AG08396 (cell line): ENCODE results near the gene NFKBIE.
"Not testable (repeated sequence)": the region's sequence is repeated elsewhere in the genome, so short reads cannot be mapped to it uniquely, and the experiment has no call there.

Experiments
- DNase-seq: peaks from one replicate; pipeline ENCODE4 v3.0.0; 2012; ENCODE audit warnings: low spot score, mixed read lengths

Gene NFKBIE

DNA sequence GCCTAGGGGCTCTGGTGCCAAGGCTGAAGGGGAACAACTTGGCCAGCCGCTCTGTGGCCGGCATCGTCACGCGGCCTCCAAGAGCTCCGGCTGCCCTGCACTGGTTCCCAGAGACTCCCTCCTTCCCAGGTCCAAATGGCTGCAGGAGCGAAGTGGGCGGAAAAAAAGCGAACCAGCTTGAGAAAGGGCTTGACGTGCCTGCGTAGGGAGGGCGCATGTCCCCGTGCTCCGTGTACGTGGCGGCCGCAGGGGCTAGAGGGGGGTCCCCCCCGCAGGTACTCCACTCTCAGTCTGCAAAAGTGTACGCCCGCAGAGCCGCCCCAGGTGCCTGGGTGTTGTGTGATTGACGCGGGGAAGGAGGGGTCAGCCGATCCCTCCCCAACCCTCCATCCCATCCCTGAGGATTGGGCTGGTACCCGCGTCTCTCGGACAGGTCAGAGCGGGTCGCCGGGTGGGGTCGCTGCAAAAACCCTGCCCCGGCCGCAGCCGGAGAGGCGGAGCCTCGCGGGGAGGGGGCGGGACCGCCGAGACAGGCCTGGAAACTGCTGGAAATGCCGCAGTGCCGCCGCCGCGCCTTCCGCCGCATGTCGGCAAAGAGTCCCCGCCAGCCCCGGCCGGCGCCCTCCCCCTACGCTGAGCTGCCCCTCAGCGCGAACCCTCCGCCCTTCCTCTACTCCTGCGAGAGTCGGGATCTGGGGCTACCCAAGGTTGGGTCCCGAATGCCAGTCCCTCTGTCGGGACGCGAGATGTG lies 19.3 kb downstream of the NFKBIE start:
- peak; percentile 86 for DNase-seq

DNA sequence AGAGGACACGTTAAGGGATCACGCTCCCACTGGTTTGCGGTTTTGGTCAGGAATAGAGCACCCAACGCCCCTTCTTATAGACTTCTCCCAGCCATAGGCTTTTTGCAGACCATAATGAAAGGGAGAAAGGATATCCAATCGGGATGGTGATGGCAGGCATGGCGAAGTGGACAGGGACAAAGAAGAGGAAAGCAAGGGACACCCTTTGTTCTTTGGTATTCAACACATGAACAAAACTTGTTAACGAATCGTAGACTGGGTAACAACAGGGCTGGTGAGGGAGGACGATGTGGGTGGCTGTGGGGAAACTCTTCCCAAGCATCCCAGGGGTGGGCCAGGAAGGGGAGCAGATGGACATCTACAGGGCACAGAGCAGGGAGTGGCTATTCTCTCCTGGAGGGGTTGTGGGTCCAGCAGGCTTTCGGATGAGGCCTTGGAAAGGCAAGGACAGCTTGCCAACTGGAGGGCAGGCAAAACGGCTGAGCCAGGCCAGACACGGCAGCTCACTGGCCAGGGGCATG lies 19.9 kb downstream of the NFKBIE start:
- DNase-seq, result no peak

DNA sequence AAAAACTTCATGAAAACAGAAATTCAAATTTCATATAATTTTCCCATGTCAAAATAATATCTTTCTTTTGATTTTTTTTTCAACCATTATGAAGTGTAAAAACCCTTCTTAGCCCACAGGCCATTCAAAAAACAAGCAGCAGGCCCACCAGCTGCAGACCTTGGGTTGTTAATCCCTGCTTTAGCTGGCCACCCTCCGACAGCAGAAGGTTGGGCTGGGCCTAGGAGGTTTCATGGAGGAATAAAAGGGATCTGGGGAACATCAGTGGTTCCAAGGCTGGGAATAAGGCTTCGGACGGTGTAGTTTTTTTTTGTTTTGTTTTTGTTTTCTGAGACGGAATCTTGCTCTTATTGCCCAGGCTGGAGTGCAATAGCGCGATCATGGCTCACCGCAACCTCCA lies 22.0 kb downstream of the NFKBIE start:
- no peak for DNase-seq

DNA sequence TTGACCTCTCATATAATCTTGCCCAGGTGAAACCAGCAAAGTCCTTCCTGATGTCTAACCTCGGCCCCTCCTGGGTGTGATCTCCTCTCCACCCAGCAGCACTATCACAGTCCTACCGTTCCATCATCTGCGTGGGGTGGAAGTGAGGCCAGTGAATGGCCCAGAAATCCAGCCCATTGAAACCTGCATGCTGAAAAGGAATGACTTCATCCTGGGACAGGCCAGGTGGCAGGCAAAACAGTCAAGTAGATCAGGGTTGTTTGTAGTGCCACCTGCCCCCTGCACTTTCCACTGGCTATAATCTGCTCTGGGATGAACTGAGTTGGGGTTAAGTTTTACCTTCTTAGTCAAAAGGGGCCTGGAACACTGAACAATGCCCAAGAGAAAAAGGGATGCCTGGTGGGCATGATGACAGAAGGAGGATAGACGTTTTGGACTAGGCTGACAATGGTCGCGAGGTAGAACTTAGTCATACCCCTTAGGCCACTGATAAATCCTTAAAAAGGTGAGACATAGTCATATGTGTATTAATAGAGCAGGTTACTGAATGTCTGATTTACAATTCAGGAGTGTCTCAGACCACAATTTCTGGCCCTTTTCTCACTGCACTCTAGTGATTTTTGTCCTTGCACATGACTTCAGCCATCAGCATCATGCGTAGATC lies 26.5 kb downstream of the NFKBIE start:
- no peak for DNase-seq

DNA sequence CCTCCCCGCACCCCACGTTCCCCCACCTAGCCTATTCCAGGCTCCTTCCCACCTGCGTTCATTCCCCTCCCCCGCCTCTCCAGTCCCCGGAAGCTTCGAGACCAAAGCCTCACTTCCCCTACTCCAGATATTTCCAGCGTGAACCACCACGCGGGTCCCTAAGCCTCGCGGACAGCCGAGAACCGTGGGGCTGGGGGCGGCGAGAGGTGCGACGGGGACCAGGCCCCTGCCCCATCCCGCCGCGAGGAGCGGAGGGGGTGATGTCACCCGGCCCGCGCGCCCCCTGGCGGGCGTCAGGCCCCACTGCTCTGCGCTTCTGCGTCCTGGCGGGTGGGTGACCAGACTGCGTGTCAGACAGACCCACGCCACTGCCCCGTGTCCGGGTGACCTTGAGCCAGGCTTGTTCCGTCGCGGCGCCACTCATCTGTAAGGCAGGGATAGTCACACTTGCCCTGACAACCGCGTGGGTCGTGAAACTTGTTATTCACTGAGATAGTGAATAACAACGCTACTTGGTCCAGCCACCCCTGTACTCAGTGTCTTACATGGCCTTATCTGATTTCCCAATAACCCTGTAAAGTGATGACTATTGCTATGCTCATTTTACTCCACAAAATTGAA lies 27.4 kb downstream of the NFKBIE start:
- DNase-seq, result peak; percentile 88

DNA sequence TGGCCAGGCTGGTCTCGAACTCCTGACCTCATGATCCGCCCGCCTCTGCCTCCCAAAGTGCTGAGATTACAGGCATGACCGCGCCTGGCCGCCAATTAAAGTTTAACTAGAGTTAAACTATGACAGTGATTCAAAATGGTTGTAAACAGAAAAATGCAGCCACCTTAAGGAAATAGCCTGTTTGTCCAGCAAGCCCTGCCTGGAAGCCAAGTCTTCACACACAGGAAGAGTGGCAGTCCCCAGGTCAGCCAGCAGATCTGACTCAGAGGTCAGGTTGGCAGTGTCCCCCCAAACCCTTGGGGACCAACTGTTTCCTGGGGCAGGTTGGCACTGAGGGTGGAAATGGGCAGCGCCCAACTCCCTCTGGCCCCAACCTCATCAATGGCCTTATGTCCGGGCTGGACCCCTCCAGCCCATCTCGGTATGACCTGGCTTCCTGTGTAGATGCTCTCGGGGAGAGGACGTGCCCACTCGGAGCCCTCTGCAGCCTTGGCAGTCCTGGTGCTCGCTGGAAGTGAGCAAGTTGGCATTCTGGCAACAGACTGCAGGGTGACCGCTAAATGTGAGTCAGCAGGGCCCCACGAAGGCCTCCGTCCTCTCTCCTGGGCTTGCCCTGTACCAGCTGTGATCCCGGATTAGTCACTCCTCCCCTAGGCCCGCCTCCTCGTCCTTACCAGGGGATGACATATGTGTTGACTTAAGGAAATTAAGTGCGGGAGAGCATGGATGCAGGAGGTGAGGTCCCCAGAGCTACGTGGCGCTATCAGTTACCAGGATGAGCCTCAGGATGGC lies 28.1 kb downstream of the NFKBIE start:
- DNase-seq, result peak; percentile 96

DNA sequence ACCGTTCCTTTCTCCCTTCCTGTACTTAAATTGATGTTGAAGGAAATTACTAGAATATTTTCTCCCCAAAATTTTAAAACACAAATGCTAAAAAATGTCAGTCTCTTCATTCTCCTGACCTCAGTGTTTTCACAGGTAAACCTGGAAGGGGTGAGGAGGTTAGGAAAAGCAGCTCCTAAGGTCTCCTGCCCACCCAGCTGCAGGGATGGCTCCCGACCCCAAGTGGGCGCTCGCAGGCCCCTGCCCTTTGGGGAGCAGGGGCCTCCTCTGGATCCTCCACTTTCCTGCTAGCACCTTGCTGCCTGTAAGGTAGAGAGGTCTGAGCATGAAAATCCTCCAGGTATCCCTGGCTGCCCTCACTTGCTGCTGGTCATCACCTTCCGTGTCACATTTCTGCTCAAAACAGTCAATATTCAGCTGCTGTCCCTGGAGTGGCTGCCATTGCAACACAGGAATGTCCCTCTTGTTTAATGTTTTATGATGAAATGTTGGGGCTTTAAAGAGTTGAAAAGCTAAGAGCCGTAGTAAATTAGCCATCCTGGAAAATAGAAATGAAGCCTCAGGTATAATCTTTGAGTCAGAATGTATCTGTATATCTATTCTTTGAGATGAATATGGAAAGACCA lies 29.3 kb downstream of the NFKBIE start:
- DNase-seq, result no peak

DNA sequence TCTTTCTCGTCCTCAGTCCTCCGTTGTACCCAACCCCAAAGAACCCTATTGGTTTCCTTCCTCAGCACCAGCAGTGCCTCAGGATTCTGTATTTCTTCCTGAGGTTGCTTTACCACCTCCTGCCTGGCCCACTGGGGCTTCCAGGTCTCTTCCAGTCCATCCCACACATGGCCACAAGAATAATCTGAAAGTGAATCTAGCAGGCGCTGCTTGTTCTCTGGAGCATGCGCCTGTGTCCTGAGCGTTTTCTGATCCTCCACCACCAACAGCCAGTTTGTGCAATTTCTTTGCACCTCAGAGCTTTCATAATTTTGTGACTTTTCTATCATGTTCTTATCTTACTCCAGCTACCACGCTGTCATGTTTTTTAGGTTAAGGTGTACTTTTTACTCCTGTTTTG lies 30.1 kb downstream of the NFKBIE start:
- DNase-seq, result no peak

DNA sequence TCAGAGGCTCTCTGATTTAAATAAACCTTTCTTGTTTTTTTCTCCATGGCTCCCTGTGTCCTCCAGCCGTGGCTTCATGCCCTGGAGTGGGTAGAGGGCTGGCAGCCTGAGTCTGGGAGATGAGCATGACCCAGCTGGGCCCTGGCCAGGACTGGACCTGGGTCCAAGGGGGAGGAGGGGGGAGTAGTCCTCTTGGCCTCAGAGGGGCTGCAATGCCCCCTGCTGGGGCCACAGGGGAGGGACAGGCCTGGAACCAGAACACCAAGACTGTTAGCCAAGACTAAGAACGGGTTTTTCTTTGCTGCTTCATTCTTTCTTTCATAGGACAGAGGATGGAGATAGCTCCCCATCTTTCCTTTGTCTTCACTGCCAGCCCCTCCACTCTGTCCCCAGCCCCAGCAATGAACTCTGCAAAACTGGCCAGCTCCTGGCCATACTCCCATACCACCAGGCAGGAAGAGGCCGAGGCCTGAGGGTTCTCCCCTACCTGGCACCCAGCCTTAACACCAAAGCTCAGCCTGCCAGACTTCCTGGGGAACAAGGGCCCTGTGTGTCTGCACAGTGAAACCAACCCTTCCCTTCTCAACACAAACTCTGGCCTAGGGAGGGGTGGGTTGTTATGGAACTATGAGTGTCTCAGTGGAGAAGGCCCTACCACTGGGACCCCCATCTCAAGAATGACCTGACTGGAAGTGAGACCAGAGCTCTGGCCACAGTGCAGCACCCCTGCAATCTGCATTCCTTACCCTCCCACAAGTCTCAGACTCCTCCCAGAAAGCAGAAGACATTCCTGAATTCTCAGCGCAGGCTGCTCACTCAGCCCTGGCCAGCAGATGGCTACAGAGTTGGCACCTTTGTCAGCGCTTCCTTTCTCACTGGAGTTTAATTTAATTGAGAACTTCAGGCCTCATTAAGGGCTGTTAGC lies 31.0 kb downstream of the NFKBIE start:
- DNase-seq, result peak; percentile 85

DNA sequence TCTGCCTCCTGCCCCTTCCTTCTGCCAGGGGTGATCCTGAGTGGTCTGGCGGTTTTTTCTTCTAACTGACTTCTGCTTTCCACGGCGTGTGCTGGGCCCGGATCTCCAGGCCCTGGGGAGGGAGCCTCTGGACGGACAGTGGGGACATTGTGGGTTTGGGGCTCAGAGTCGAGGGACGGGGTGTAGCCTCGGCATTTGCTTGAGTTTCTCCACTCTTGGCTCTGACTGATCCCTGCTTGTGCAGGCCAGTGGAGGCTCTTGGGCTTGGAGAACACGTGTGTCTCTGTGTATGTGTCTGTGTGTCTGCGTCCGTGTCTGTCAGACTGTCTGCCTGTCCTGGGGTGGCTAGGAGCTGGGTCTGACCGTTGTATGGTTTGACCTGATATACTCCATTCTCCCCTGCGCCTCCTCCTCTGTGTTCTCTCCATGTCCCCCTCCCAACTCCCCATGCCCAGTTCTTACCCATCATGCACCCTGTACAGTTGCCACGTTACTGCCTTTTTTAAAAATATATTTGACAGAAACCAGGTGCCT lies 31.7 kb downstream of the NFKBIE start:
- no peak for DNase-seq

DNA sequence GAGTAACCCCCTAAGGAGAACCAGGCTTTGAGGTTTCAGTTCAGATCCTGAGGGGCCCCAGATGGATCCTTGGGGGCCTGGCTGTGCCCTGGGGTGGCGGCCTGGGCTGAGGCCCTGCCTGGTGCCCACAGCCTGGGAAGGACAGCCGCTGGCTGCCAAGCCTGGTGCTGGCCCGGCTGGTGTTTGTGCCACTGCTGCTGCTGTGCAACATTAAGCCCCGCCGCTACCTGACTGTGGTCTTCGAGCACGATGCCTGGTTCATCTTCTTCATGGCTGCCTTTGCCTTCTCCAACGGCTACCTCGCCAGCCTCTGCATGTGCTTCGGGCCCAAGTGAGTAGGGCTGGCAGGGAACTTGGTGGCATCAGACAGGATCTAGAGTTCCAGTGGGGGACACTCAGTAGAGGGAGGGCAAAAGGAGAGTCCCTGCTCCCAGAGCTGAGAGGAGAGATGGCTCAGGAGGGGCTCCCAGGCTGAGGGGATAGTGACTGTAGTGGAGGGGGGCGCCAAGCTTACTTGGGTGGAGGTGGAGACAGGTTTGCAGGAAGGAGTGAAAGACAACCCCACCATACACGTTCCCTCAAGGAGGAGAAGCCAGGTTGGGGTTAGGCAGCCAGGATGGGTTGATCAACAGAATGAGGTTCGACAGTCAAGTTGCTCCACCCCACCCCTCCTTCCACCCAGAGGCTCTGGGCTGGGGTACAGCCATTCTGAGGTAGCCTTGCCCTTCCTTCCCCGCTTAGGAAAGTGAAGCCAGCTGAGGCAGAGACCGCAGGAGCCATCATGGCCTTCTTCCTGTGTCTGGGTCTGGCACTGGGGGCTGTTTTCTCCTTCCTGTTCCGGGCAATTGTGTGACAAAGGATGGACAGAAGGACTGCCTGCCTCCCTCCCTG lies 32.4 kb downstream of the NFKBIE start:
- no peak for DNase-seq

DNA sequence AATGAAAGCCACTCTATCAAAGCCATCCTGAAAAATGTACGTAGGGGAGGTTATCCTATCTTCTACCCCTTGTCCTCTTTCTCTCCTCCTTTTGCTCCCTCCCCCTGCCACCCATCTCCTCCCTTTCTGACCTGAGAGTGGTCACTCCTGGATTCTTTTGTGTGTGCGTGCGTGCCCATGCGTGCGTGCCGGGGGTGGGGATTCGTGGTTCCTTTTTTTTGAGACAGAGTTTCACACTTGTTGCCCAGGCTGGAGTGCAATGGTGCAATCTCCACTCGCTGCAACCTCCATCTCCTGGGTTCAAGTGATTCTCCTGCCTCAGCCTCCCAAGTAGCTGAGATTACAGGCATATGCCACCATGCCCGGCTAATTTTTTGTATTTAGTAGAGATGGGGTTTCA lies 33.9 kb downstream of the NFKBIE start:
- not testable (repeated sequence) for DNase-seq

DNA sequence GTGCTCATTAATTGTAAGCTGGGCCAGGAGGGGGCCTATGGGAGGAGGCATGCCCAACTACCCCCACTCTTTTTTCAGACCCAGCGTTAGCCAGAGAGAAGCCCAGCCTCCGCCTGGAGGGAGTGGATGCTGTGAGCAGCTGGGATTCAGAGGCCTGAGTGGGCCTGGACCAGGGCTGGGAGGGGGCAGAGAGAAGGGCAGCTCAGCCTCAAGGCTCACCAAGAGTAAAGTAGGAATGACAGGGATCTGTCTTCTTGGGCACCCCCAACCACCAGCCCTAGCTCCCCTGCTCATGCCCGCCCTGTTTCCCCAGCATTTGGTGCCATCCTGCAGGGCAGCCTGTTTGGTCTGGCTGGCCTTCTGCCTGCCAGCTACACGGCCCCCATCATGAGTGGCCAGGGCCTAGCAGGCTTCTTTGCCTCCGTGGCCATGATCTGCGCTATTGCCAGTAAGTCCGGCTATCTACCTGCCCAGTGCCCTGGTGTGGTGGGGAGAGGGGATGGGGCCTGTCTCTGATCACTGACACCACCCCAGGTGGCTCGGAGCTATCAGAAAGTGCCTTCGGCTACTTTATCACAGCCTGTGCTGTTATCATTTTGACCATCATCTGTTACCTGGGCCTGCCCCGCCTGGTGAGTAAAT lies 35.2 kb downstream of the NFKBIE start:
- DNase-seq, result no peak

DNA sequence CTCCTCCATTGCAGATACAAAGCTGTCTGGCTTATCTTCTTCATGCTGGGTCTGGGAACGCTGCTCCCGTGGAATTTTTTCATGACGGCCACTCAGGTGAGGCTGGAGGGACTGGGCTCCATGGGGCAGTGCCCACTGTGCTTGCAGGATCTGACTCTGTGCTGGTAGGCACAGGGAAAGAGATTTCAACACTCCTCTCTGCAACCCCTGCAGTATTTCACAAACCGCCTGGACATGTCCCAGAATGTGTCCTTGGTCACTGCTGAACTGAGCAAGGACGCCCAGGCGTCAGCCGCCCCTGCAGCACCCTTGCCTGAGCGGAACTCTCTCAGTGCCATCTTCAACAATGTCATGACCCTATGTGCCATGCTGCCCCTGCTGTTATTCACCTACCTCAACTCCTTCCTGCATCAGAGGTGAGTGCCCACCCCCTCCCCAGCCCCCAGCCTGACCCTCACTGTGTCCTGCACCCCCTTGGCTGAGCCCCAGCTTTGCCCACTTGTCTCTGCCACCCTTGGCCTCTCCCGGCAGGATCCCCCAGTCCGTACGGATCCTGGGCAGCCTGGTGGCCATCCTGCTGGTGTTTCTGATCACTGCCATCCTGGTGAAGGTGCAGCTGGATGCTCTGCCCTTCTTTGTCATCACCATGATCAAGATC lies 35.8 kb downstream of the NFKBIE start:
- DNase-seq, result no peak

DNA sequence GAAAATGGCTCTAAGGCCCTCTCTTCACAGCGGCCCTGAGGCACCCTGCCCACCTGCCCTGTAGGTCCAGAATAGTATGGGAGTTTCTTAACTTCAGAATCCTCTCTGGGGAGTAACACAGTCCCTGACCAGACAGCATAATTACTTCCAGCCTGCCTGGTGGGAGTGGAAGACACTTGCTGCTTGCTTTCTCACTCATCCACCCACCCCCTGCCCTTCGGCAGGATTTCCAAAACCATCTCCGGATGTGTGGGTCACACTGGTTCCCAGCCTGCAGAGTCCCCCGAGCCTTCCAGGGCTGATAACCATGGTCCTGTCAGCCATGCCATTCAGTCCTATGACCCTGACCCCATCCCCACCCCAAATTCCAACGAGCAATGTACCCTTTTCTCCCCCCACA lies 36.5 kb downstream of the NFKBIE start:
- DNase-seq, result no peak

DNA sequence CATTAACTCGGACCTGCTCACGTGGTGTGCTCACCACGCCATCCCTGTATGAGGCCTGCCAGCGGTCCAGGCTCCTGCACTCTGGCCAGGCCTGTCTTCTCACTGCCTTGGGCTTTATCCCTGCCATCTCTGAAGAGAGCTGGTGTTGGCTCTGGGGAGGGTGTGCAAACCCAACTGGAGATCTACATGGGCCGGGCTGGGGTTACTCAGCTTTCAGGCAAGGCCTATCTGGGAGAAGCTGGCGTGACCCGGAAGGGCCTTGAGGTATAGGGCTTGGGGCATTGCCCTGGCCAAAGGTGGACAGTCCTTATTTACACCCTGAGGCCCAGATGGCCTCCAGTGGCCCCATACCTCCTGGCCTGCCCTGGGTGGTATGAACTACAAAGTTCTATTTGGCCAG lies 36.9 kb downstream of the NFKBIE start:
- DNase-seq, result no peak

DNA sequence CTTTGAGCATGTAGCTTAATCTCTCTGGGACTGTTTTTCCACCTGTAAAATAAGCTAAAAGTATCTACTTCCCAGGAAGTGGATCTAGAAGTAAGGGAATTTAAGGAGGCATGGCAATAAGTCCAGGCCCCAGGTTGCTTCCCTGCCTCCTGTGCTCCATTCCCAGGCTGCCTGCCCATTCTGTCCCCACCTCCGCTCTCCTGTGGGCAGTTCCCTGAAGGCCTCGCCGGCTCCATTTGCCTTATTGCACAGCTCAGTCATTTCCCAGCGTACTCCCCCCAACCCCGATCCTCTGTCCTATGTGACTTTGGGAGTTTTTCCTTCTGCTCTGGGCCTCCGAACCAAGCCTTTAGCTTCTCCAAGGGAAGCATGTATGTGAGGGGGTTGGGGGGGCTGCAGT lies 37.3 kb downstream of the NFKBIE start:
- DNase-seq, result no peak

DNA sequence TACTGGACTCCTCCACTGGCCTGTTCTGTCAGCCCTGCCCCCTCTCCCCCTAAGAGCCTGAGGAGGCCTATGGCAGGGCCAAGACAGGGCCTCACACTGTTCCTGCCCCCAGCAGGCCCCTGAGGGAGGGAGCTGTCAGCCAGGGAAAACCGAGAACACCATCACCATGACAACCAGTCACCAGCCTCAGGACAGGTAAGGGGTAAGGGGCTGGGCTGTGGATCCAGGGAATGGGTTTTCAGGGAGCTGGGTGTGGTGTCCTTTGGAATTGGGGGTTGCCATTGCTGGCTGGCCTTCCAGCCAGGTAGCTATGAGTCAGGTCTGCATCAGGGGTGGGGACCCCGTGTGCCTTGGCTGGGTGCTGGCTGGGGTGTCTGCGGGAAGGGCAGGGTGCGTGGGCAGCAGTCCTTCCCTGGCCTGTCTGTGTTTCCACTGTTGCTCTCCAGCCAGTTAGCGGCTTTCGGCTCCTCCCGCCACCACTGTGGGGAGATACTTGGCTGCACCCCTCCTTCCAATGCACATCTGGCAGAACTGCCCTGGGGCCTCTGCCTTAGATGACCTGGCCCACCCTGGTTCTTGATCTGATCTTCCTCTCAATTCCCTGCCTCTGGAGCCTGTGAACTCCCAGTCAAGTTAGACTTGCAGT lies 38.1 kb downstream of the NFKBIE start:
- no peak for DNase-seq
